AG04449 (cell line): ENCODE data around the gene CHST11.
A peak's percentile ranks its signal among the peaks of the same experiment; 100 is the strongest.

Source experiments
- CTCF ChIA-PET: fragments of 350-600 bp; formaldehyde crosslinking; extraction: SDS; loops from one replicate; lab custom pipeline; 2021; ENCODE audit warnings: antibody characterized with exemption; lab: Yijun Ruan, JAX
- POLR2A ChIA-PET: fragments of 400-600, 350-600 bp; formaldehyde crosslinking; extraction: SDS; loops from one replicate; lab custom pipeline; 2020; ENCODE audit warnings: antibody characterized with exemption, inconsistent platforms; lab: Yijun Ruan, JAX
- DNase-seq: peaks from one replicate; pipeline ENCODE4 v3.0.0-alpha.2; 2010; ENCODE audit warnings: low read depth, low spot score
- H3K4me3 ChIP-seq: 2 replicates; pipeline ENCODE4 v1.5.1; 2011; ENCODE audit warnings: low read depth, mild to moderate bottlenecking, control low read depth, low read length
- CTCF ChIP-seq: IDR thresholded peaks from one replicate; pipeline ENCODE4 v1.5.1; 2011; ENCODE audit warnings: mild to moderate bottlenecking, moderate library complexity, low read length, control low read depth, inconsistent platforms; ENCODE audit not compliant: insufficient read depth; ENCODE audit errors: missing control alignments

The CHST11 gene

DNA sequence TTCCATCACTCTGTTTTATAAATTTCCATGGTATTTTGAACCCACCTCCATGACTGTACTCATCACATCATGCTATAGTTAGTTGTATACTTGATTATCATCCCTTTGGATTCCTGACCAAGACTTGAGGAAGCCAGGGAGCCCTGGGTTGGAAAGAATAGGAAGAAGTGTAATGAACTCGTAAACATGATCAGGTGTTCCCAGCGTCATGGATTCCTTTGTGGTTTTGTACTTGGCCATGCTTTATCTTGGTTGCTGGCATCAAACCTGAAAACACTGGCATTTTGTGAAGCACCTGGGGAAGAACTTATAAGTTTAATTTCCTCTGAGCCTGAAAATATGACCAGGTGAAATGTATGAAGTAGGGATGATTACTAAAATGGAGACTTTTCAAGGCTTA is 76.4 kb downstream of the CHST11 start:
- ChIA-PET POLR2A (no interaction called here), CTCF (no interaction called here)
- DNase-seq = no peak
- no peak for TF ChIP-seq CTCF
- H3K4me3 ChIP-seq = no peak overlapping the region

- DNase-seq = no peak
- TF ChIP-seq CTCF = no peak
- H3K4me3 ChIP-seq = no peak overlapping the region
- ChIA-PET POLR2A (no interaction called here), CTCF (interaction anchor here (0.6 to 1.4 kb wide), 2 partner anchors 9 to 75 kb away, joined by 3 to 6 read pairs; no protein-coding TSS in a partner anchor)
These were observed 77.6 kb downstream of the CHST11 start for GRCh38 chr12:104534162-104534856.

DNA sequence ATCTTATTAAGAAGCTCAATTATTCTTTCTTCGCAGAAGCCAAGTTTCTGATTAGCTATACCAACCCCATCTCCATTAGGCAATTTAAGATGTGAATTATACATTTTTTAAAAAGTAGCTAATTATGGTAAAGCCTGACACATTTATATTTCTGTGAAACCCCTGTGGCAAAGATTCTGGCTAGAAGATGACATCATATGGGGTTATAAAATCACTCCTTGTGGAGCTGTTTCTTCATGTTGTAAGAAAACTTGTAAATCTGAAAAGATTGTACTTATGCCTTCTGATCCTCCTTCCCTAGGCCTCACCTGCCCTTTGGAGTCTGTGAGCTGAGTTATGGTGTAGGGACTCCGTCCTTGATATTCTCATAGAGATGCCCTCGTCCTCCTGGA is 78.1 kb downstream of the CHST11 start:
- H3K4me3 ChIP-seq = no peak overlapping the region
- CTCF ChIA-PET = interaction anchor here (0.6 to 1.4 kb wide), 2 partner anchors 9 to 76 kb away, joined by 3 to 6 read pairs; no protein-coding TSS in a partner anchor
- no peak for DNase-seq
- TF ChIP-seq CTCF = no peak
- POLR2A ChIA-PET = no interaction called here

GRCh38 chr12:104535369-104535768 is 78.6 kb downstream of the CHST11 start:
- TF ChIP-seq CTCF = no peak
- peak; percentile 59 for DNase-seq
- no peak overlapping the region for H3K4me3 ChIP-seq
- CTCF ChIA-PET = interaction anchor here (1.4 kb wide), 1 partner anchor 10 kb away, joined by 6 read pairs; no protein-coding TSS in a partner anchor
- POLR2A ChIA-PET = no interaction called here

GRCh38 chr12:104536841-104537240 is 80.1 kb downstream of the CHST11 start:
- POLR2A ChIA-PET = no interaction called here

GRCh38 chr12:104538056-104538455 is 81.3 kb downstream of the CHST11 start:
- no peak for DNase-seq
- no peak for TF ChIP-seq CTCF
- no peak overlapping the region for H3K4me3 ChIP-seq
- ChIA-PET POLR2A (no interaction called here), CTCF (no interaction called here)

More at GRCh38 chr12:104536841-104537240, 80.1 kb downstream of the CHST11 start:
- no peak for TF ChIP-seq CTCF
- DNase-seq = no peak
- no peak overlapping the region for H3K4me3 ChIP-seq
- CTCF ChIA-PET = no interaction called here
